ENCODE results near the gene PAX9.

The PAX9 gene

DNA sequence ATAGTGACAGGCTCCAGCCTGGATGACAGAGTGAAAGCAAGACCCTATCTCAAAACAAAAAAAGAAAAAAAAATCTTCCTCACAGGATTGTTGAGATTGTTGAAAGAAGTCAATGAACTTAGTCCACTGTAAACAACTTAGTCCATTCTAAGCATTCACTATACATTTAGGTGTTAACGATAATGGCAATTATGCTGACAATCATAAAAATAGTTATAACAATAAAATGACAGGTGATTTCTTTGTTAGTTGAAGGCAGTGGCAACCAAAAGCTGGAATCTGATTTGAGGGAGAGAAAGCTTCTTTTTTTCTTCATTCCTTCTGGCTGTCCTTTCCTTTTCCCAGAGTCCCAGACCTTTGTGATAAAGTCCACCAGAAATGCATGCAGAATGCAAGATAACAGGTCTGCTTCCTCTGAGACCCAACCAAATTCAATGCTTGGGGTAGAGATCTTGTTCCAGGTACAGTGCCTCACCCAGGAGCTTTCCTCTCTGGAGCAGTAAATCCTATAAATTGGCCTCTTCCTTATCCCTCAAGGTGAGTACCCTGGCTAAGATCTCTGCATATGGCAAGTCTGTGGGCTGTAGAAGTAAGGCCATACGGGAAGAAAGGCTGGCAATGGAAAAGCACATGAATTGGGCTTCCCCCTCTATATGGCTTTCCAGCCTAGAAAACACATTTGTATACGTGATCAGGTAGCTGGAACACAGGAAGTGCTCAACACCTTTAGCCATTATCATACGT, 52.5 kb downstream of the PAX9 start:
- no peaks in the 10 kb centered on the region for H3K36me3 ChIP-seq (ENCODE audit: control insufficient read depth, insufficient read depth, low read length)
- no peak overlapping the region for H3K4me3 ChIP-seq (ENCODE audit: low read length)
- no CpG with 5 or more reads among the region's 4 CpGs for WGBS (ENCODE audit: insufficient coverage, insufficient read length)
- H3K9me3 ChIP-seq (ENCODE audit: control insufficient read depth, insufficient read depth, low read length) = no peaks in the 10 kb centered on the region
- H3K27me3 ChIP-seq (ENCODE audit: control insufficient read depth, insufficient read depth, low read length) = no peaks in the 10 kb centered on the region
- no peaks in the 10 kb centered on the region for H3K4me1 ChIP-seq (ENCODE audit: control insufficient read depth, insufficient read depth, low read length)
- no peak overlapping the region for H3K27ac ChIP-seq (ENCODE audit: low read length)
- no peak for DNase-seq (ENCODE audit: low read depth, low spot score)

DNA sequence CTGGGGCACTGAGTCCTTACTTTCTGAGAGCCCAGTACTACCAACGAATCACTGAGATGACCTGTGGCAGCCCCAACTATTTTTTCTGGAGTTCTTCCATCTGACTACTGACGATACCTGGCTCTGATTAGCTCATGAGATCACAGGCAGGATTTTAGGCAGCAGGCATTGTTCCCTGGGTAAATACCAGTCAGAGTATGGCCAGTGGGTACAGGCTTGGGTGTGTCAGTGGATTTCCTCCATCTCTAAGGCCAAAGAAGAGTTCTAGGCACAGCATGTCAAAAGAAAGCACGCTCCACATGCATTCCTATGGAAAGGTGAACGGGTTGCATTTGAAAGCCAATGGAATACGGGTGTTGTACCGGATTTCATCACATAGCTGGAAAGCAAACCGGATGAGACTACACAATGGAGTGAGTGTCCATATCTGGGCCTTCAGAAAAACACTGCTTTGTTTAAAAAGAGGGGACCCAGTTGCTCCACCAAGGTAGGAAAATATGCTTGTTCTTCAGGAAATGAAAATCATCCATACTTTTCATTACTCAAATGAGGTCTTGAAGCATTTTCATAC, 55.0 kb downstream of the PAX9 start:
- H3K27me3 ChIP-seq (ENCODE audit: control insufficient read depth, insufficient read depth, low read length) = no peaks in the 10 kb centered on the region
- no peaks in the 10 kb centered on the region for H3K36me3 ChIP-seq (ENCODE audit: control insufficient read depth, insufficient read depth, low read length)
- DNase-seq (ENCODE audit: low read depth, low spot score) = no peak
- H3K4me1 ChIP-seq (ENCODE audit: control insufficient read depth, insufficient read depth, low read length) = no peaks in the 10 kb centered on the region
- no peaks in the 10 kb centered on the region for H3K9me3 ChIP-seq (ENCODE audit: control insufficient read depth, insufficient read depth, low read length)
- H3K4me3 ChIP-seq (ENCODE audit: low read length) = no peak overlapping the region
- no CpG with 5 or more reads among the region's 7 CpGs for WGBS (ENCODE audit: insufficient coverage, insufficient read length)
- H3K27ac ChIP-seq (ENCODE audit: low read length) = no peak overlapping the region

DNA sequence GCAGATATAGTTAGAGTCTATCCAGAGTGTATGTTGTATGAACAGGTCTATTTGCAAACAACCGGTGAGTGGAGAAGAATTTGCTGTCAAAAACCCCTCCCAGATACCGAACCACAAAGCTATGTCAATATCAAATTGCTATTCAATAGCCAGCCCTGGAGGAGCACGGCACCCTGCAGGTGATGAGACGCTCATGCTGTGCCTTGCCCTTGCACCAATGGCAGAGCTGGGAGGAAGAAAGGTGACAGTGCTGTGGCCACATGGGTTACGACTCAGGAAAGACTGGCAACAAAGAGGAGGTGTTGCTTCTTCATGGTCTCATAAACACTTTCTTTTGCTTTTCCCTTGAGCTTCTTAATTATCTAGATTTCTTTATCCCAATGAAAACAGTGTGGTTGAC, 55.7 kb downstream of the PAX9 start:
- no peaks in the 10 kb centered on the region for H3K36me3 ChIP-seq (ENCODE audit: control insufficient read depth, insufficient read depth, low read length)
- no peak overlapping the region for H3K4me3 ChIP-seq (ENCODE audit: low read length)
- H3K9me3 ChIP-seq (ENCODE audit: control insufficient read depth, insufficient read depth, low read length) = no peaks in the 10 kb centered on the region
- H3K27ac ChIP-seq (ENCODE audit: low read length) = no peak overlapping the region
- WGBS (ENCODE audit: insufficient coverage, insufficient read length) = no CpG with 5 or more reads among the region's 5 CpGs
- no peaks in the 10 kb centered on the region for H3K27me3 ChIP-seq (ENCODE audit: control insufficient read depth, insufficient read depth, low read length)
- H3K4me1 ChIP-seq (ENCODE audit: control insufficient read depth, insufficient read depth, low read length) = no peaks in the 10 kb centered on the region
- DNase-seq (ENCODE audit: low read depth, low spot score) = no peak

DNA sequence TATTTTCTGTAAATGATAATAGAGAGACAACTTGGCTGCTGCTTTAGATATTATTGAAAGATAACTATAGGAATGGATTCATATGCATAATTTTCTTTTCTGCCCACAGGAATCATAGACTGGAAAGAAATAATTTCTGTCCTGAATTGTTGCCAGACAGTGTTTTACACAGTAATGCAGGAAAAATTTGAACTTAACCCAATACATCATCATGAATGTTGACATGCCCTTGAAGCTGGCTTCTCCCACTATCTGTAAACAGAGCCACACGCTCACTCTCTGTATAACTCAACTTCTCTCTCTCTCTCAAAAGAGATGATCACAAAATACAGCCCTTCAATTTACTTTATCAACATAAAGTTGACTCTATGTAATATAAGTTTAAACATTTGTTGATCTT, 56.6 kb downstream of the PAX9 start:
- DNase-seq (ENCODE audit: low read depth, low spot score) = no peak
- H3K4me3 ChIP-seq (ENCODE audit: low read length) = no peak overlapping the region
- H3K4me1 ChIP-seq (ENCODE audit: control insufficient read depth, insufficient read depth, low read length) = no peaks in the 10 kb centered on the region
- WGBS (ENCODE audit: insufficient coverage, insufficient read length) = no CpG with 5 or more reads among the region's 1 CpG
- no peak overlapping the region for H3K27ac ChIP-seq (ENCODE audit: low read length)
- H3K27me3 ChIP-seq (ENCODE audit: control insufficient read depth, insufficient read depth, low read length) = no peaks in the 10 kb centered on the region
- H3K36me3 ChIP-seq (ENCODE audit: control insufficient read depth, insufficient read depth, low read length) = no peaks in the 10 kb centered on the region
- H3K9me3 ChIP-seq (ENCODE audit: control insufficient read depth, insufficient read depth, low read length) = no peaks in the 10 kb centered on the region

DNA sequence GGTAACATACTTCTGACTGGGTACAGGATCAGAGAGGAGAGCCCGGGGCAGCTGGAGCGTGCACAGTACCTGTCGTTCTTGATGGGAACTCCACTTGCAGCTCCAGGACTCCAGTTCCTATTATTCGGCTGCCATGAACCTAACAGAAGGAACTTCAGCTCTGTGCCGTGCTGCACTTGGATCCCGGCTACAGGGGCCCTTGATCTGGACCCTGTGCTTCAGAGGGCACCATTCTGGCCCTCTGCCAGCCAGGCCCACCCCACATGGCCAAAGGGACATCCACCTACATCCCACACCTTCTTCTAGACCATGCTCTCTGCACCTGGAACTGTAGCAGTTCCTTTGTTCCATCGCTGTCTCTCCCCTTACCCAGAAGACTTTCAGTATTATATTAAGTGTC, 58.2 kb downstream of the PAX9 start:
- Histone ChIP-seq H3K4me1 (ENCODE audit: control insufficient read depth, insufficient read depth, low read length) (peaks cover 1% of the 10 kb centered on the region; the same call in 1 of the 2 replicates), H3K27ac (ENCODE audit: low read length) (no peak overlapping the region), H3K4me3 (ENCODE audit: low read length) (no peak overlapping the region), H3K27me3 (ENCODE audit: control insufficient read depth, insufficient read depth, low read length) (no peaks in the 10 kb centered on the region), H3K9me3 (ENCODE audit: control insufficient read depth, insufficient read depth, low read length) (no peaks in the 10 kb centered on the region), H3K36me3 (ENCODE audit: control insufficient read depth, insufficient read depth, low read length) (no peaks in the 10 kb centered on the region)
- DNase-seq (ENCODE audit: low read depth, low spot score) = no peak
- no CpG with 5 or more reads among the region's 7 CpGs for WGBS (ENCODE audit: insufficient coverage, insufficient read length)

DNA sequence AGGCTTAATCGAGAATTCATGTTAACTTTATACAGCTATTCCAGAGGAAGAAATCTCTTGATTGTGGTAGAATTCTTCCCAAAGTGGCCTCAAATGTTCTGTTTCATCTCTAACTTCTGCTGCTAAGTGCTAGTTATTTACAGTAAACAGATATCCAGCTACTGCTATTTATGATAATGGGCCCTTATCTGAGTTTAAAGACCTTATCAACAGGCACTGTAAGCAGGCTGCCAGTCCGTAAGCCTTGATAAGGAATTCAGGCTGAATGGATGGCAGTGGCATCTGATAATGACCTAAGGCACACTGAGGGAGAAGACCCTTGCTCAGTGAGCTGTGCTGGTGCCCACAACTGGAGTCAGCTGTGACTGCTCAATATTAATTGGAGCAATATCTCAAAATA, 59.0 kb downstream of the PAX9 start:
- Histone ChIP-seq H3K9me3 (ENCODE audit: control insufficient read depth, insufficient read depth, low read length) (no peaks in the 10 kb centered on the region), H3K4me3 (ENCODE audit: low read length) (no peak overlapping the region), H3K27me3 (ENCODE audit: control insufficient read depth, insufficient read depth, low read length) (no peaks in the 10 kb centered on the region), H3K27ac (ENCODE audit: low read length) (no peak overlapping the region), H3K36me3 (ENCODE audit: control insufficient read depth, insufficient read depth, low read length) (no peaks in the 10 kb centered on the region), H3K4me1 (ENCODE audit: control insufficient read depth, insufficient read depth, low read length) (peaks cover 1% of the 10 kb centered on the region; the same call in 1 of the 2 replicates)
- no peak for DNase-seq (ENCODE audit: low read depth, low spot score)
- WGBS (ENCODE audit: insufficient coverage, insufficient read length) = no CpG with 5 or more reads among the region's 2 CpGs

DNA sequence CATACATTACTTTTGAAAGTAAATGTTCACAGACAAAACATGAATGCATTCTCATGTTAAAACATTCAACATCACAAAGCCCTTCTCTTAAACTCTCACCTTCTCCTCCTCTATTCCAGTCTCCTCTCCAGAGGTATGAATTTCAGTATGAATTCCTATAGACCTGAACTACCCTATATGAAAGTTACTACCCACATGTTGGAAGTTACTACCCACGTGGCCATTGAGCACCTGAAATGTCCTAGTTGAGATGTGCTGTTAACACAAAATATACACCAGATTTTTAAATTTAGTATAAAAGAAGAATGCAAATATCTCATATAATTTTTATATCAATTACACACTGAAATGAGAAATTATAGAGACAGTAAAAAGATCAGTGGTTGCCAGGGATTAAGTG, 60.2 kb downstream of the PAX9 start:
- peaks cover 1% of the 10 kb centered on the region; the same call in 1 of the 2 replicates for H3K4me1 ChIP-seq (ENCODE audit: control insufficient read depth, insufficient read depth, low read length)
- H3K27ac ChIP-seq (ENCODE audit: low read length) = no peak overlapping the region
- no peaks in the 10 kb centered on the region for H3K9me3 ChIP-seq (ENCODE audit: control insufficient read depth, insufficient read depth, low read length)
- no peaks in the 10 kb centered on the region for H3K36me3 ChIP-seq (ENCODE audit: control insufficient read depth, insufficient read depth, low read length)
- no CpG with 5 or more reads among the region's 1 CpG for WGBS (ENCODE audit: insufficient coverage, insufficient read length)
- no peak for DNase-seq (ENCODE audit: low read depth, low spot score)
- H3K27me3 ChIP-seq (ENCODE audit: control insufficient read depth, insufficient read depth, low read length) = no peaks in the 10 kb centered on the region
- no peak overlapping the region for H3K4me3 ChIP-seq (ENCODE audit: low read length)

DNA sequence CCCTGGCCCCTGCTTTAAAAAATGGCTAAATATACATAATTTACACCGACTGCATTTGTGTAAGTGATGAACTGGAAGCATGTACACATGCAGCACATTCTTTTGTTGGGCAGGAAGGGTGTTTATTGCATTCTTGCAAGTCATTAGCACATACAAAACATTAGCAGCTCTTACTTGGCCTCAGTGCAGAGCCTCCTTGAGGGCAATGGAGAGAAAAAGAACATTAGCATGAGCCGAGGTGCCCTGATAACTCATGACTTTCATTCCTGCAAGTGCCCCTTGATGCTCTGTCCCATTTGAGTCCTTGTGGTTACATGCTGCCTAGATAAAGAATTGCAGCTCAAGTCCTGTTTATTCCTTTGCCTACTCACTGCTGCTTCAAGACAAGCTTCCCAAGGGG, 61.9 kb downstream of the PAX9 start:
- DNase-seq (ENCODE audit: low read depth, low spot score) = no peak
- no CpG with 5 or more reads among the region's 2 CpGs for WGBS (ENCODE audit: insufficient coverage, insufficient read length)
- H3K4me1 ChIP-seq (ENCODE audit: control insufficient read depth, insufficient read depth, low read length) = peaks cover 1% of the 10 kb centered on the region; the same call in 1 of the 2 replicates
- no peaks in the 10 kb centered on the region for H3K36me3 ChIP-seq (ENCODE audit: control insufficient read depth, insufficient read depth, low read length)
- H3K4me3 ChIP-seq (ENCODE audit: low read length) = no peak overlapping the region
- no peaks in the 10 kb centered on the region for H3K9me3 ChIP-seq (ENCODE audit: control insufficient read depth, insufficient read depth, low read length)
- no peaks in the 10 kb centered on the region for H3K27me3 ChIP-seq (ENCODE audit: control insufficient read depth, insufficient read depth, low read length)
- H3K27ac ChIP-seq (ENCODE audit: low read length) = no peak overlapping the region

DNA sequence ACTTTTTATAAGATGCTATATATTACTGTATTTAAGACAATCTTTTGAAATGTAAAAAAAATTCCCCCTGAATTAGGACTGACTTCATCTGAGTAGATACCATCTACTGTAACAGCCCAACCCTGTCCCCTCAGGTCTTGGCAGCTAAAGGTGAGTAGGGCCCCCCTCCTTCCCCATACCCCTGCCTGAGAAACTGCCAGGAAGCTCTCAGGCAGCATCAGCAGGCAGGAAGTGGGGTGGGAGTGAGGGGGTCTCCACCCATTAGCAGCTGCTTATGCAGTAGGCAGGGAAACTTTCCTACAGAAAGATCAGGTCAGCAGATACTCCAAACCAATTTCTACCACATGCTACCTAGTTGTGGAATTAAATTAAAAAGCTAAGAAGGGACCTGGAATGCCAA, 62.5 kb downstream of the PAX9 start:
- no peaks in the 10 kb centered on the region for H3K36me3 ChIP-seq (ENCODE audit: control insufficient read depth, insufficient read depth, low read length)
- no peak overlapping the region for H3K27ac ChIP-seq (ENCODE audit: low read length)
- no peak overlapping the region for H3K4me3 ChIP-seq (ENCODE audit: low read length)
- peaks cover 1% of the 10 kb centered on the region; the same call in 1 of the 2 replicates for H3K4me1 ChIP-seq (ENCODE audit: control insufficient read depth, insufficient read depth, low read length)
- no peaks in the 10 kb centered on the region for H3K9me3 ChIP-seq (ENCODE audit: control insufficient read depth, insufficient read depth, low read length)
- no peaks in the 10 kb centered on the region for H3K27me3 ChIP-seq (ENCODE audit: control insufficient read depth, insufficient read depth, low read length)
- DNase-seq (ENCODE audit: low read depth, low spot score) = no peak

DNA sequence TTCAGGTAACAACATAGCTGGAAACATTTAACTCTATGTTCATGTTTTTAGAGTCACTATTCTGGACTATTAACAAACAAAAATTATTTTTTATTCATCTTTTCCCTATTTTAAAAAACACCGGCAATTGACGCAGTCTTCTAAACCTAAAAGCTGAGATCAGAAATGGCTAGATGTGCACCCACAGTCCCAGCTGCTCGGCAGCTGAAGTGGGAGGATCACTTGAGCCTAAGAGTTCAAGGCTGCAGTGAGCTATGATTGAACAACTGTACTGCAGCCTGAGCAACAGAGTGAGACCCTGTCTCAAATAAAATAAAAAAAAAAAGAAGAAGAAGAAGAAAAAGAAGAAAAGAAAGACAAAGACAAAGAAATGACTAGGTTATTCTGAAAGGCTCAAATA, 64.5 kb downstream of the PAX9 start:
- no peaks in the 10 kb centered on the region for H3K36me3 ChIP-seq (ENCODE audit: control insufficient read depth, insufficient read depth, low read length)
- peaks cover 1% of the 10 kb centered on the region; the same call in 1 of the 2 replicates for H3K4me1 ChIP-seq (ENCODE audit: control insufficient read depth, insufficient read depth, low read length)
- no peaks in the 10 kb centered on the region for H3K27me3 ChIP-seq (ENCODE audit: control insufficient read depth, insufficient read depth, low read length)
- DNase-seq (ENCODE audit: low read depth, low spot score) = no peak
- 100% methylated on average over 2 of the region's 3 CpGs for WGBS (ENCODE audit: insufficient coverage, insufficient read length)
- no peak overlapping the region for H3K4me3 ChIP-seq (ENCODE audit: low read length)
- H3K9me3 ChIP-seq (ENCODE audit: control insufficient read depth, insufficient read depth, low read length) = no peaks in the 10 kb centered on the region
- no peak overlapping the region for H3K27ac ChIP-seq (ENCODE audit: low read length)

Data from iPS DF 6.9 (cell line).